NCI-H524 (cell line): ENCODE measurements around the gene ZC3H12C.
A peak's percentile ranks its signal among the peaks of the same experiment; 100 is the strongest.
"Not testable (repeated sequence)": the region's sequence is repeated elsewhere in the genome, so short reads cannot be mapped to it uniquely, and the experiment has no call there.

Experiments used
- DNase-seq, 2 experiments: peaks; one replicate each; lab custom pipeline; 2025; lab: John Stamatoyannopoulos, UW

Gene ZC3H12C

DNA sequence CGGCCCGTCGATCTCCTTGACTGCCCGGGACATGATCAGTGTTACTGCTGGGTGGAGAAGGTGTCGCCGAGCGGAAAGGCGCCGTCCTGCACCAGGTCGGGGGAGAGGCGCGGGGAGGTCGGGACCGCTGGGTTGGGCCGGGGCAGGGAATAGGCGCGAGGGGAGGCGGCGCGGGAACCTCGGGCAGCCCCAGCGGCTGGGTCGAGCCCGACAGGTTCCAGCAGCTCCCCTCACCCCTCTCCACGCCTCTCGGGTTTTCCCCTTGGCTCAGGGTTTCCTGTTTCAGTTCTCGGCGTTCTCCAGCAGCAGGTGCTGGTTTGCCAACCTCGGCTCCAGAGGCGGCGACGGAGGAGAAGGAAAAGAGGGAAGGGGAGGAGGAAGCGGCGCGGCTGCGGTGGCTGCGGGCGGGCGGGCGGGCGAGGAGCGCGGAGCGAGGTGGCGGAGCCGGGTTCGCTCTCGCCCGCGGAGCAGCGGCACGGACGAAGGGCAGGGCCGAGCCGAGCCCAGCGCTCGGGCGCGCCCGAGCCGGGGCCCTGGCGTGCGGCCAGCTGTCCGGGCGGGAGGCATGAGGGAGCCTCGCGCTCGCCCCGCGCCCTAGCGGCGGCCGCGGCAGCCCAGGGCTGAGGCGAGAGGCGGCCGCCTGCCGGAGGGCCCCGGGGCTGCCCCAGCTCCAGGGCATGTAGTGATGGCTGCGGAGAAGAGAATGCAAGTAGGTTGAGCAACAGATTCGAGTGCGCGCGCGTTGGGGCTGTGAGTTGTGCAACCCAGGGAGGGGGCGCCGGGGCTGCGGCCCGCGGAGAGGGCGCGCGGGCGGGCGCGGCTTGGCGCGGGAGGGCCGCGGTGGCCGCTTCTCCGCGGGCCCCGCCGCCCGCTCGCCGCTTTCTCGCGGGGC, at the start of gene ZC3H12C:
ZC3H12C (plus strand) TSS at position 878 of the 892 bp plus-strand sequence. CDS start 20 bp downstream, outside the sequence.
- DNase-seq = peak; percentile 80 to 86

DNA sequence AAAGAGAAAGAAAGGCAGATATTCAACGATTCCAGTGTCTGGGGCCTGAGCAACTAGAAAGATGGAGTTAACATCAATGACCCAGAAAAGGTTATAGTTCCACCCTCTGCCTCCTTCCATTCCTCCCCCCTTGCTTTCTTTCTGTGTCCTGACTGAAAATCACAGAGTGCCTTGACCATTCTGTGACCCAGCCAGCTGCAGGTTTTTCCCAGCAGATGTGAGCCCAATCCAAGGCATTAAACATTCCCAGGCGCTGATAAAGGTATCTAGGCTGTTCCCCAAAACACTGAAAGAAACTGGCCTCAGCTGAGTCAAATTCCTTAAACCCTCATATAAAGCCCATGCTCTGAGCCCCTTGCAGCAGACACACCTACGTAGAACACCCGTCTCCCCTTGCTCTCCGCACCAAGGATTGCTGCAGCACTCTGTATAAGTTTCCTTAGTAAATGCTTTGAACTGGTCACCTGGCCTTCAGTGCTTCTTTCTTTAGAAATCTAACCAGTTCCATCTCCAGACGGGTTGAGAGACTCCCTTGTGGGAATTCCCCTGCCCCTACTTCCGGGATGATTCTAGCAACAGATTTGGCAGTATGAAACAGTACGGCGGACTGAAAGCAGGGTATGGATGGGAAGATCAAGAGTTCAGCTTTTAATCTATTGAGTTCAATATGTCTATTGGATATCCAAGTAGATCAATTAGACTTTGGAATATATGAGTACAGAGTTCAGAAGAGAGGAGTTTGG, 48.8 kb upstream of the ZC3H12C start:
- DNase-seq = no peak

DNA sequence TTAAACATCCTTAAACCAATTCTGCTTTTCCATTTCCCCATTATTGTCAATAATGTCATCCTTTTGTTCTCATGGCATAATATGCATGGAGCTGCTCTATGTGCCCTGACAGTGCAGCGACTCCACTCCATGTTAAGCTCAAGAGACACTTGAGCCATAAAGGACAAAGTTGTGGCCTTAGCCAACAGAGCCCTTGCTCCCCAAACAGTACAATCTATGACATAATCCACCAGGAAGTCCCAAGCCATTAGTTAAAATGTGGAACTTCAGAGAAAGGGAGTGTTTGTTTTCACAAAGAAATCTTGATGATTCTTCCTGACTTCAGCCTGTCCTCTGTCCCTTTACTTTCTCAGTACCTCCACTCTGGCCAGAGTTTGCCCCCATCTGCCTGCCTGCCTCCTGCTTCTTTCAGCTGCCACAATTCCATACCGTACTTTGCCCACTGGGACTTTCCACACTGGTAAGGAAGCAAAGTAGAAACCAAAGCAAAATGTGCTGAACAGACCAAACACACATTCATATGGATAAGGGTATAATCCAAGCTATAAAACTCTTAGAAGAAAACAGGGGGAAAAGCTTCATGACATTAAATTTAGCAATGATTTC, 46.3 kb upstream of the ZC3H12C start:
- DNase-seq = no peak

DNA sequence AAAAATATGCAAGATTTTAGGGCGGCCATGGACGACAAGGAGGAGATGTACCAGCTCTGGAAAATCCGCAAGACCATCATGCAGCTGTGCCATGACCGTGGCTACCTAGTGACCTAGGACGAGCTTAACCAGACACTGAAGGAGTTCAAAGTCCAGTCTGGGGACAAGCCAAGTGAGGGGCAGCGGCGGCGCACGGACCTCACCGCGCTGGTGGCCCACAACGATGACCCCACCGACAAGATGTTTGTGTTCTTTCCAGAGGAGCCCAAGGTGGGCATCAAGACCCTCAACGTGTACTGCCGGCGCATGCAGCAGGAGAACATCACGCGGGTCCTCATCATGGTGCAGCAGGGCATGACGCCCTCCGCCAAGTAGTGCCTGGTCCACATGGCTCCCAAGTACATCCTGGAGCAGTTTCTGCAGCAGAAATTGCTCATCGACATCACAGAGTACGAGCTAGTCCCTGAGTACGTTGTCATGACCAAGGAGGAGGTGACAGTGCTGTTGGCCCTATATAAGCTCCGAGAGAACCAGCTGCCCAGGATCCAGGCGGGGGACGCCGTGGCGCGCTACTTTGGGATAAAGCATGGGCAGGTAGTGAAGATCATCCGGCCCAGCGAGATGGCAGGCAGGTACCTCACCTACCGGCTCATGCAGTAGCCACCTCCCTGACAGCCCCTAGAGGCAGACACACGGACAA, 43.5 kb upstream of the ZC3H12C start:
- no peak for DNase-seq

DNA sequence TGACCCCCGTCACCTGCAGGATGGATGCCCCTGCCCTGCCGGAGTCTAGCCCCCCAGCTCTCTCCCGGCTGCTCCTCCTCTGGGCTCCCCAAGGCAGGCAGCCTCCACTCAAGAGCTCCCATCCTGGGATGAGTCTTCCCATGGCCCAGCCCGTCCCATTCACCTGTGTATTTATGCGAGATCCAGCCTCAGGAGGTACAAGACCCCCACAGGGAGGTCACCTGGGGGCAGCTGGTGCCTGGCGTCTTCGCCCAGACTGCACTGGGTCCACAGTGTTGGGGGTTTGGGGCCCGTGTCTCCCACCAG, 43.0 kb upstream of the ZC3H12C start:
- no peak for DNase-seq

DNA sequence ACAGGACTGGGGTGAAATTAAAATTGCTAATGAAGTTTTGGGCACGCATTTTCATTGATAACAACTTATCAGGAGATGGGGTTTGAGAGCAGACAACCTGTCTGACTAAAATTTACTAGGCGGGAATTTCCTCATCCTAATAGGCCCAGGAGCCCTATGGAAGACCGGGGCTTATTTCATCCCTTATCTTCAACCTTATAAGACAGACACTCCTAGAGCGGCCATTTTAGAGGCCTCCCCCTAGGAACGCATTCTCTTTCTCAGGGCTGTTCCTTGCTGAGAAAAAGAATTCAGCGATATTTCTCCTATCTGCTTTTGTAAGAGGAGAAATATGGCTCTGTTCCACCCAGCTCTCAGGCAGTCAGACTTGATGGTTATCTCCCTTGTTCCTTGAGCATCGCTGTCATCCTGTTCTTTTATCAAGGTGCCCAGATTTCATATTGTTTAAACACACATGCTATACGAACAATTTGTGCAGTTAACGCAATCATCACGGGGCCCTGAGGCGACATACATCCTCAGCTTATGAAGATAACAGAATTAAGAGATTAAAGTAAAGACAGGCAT, 39.3 kb upstream of the ZC3H12C start:
- DNase-seq = no peak

DNA sequence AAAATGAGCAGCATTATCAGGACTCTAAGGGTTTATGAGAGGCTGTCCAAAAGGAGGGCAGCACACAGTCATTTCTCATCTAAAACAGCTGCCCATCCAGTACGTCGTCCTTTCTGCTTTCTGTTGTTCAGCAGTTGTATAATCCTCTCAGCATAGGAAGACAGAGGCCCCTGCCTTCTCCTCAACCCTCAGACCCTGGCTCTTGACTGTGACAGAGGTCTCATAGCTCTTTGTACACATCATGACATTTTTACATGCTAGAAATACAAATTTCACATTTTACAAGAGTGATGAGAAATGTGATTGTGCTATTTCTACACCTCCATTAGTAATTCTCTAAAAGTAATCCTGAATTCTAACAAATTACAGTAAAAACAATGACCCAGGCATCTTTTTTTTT, 36.2 kb upstream of the ZC3H12C start:
- DNase-seq = no peak

DNA sequence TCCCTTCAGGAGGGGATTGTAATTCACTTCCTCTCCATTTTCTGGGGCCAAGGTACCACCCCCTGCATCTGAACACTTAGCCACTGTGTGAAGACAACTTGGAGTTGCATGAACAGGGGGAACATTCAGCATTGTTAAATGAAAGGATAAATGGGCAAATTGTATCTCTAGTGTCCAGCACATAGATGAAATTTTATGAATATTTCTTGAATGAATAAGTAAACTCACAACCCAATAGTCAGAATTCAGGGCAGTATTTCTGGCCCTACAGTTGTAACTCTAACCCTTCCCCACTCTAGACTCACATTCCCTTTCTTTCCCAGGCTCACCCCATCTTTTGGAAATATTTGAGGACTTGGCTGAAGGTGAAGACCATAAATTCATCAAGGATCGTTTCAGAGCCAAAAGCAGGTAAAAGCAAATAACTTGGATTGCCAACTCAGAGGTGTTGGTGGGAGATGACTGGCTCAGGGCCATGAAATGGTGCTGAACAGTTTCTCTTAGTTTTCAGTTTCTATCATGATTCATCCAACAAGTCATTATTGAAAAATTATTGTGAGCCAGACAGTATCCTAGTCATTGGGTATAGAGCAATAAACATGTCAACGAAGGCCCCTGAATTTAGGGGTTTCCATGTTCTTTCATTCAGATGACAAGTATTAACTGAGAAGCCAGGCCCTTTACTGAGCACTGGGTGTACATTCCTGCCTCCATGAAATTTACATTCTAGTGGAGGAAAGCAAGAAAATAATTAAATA, 33.3 kb upstream of the ZC3H12C start:
- no peak for DNase-seq

DNA sequence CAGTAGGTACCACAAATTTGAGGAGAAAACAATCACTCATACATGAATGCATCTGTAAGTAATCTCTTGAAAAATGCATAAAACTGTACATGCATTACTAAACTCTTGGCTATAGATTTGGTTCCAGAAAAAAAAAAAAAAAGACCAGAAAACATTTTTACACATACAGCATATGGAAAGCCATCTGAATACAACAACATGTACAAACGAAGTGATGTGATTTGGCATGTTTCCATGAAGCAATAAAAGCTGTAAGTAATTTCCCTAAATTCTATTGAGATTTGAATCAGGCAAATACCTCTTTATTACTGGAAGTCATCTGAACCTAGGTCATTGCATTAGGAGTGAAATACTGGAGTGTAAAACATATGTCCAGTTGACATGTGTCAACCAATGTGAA, 31.9 kb upstream of the ZC3H12C start:
- DNase-seq = no peak

DNA sequence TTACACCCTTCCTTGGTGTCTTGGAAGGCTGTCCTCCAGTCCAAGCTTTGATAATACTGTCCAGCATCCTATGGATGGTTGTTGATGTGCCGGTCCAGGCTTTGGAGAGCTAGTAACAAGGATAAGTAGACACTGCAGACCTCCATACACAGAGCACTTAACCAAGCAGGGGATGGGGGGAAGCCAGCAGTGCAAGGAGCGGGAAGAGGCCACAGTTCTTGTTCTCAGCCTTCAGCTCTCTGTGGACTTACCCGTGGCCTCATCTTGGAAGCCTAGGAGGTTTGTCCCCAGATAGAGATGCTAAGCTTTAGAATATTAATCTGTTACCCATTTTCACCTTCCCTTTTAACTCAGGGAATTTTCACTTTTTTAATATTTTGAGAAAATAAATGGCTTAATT, 30.9 kb upstream of the ZC3H12C start:
- no peak for DNase-seq

DNA sequence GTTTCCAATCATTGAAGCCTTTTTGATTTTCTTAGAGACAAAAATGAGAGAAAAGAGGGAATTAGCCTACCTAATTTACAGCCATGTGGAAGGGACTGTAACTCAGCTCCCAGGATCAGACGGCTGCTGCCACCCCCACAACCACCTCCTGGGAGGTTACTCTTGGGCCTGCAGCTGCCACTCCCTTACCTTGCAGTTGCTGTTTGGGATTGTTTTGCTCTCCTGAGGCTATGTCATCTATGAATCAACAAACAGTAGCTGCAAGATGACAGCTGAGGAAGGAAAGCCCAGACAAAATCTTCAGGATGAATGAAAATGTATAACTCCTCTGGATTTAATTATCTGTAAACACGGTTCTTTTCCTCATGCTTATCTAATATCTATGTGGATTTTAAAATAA, 28.0 kb upstream of the ZC3H12C start:
- no peak for DNase-seq

DNA sequence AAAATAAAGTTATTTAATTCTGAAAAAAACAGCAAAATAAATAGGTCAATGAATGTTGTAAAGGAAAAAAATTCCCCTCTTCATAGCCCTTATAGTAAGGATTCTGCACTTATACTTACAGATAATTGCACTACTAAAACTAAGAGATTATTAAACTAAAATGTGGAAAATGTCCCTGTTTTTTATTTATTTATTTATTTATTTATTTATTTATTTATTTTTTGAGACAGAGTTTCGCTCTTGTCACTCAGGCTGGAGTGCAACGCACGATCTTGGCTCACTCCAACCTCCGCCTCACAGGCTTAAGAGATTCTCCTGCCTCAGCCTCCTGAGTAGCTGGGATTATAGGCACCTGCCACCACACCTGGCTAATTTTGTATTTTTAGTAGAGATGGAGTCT, 25.2 kb upstream of the ZC3H12C start:
- DNase-seq = not testable (repeated sequence)

DNA sequence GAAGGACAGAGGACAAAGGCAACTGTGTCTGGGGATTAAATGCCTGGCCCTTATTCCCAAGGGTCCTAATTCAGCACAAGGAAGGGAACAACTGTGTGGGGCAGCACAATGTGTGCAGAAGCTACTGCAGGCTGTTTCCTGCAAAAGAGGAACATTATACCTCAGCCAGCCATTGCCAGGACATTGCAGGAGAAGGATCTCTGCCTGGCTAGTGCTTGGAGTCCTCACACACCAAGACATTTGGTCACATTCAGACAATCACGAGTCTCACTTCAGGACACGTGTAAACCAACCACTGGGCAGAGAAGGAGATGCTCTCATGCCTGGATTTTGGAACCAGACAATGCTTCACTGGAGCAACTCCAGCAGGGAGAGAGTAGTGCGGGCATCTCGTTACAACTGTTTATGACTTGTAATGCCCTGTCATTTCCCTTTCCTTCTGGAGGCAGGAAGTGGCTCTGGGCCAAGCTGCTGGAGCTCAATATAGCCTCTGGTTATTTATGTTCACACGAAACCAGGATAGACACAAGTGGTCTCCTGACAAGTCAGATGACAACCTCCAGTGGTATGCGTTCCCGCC, 23.9 kb upstream of the ZC3H12C start:
- DNase-seq = no peak

DNA sequence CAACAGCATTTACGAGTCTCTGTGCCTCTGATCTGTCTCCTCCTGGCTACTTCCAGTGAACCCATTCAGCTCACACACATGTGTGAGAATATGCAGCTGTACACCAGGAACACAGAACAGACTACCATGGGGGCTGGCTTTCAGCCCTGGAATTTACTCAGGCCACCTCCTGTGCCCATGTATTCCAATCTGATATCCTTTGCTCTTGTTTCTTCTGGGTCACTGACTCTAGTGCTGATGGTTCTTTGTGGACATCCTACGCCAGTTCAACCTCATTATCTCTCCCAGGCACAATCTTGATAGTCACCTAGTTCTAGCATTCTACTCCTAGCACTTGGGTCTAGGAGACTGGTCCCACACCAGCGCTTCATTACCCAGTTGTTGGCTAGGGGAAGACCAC, 23.0 kb upstream of the ZC3H12C start:
- no peak for DNase-seq

DNA sequence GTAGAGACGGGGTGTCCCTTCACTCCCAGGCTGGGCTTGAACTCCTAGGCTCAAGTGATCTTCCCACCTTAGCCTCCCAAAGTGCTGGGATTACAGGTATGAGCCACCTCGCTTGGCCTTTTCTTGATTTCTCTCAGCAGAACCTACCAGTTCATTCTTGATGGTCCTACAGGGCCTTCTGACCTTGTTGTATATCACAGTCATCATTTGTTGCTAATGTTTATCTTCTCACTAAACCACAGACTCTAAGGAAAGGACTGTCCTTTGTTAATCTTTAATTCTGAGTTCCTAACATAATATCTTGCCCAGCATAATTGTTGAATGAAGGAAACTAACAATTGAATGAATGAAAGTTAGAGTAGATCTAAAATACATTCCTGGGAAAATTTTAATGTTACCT, 22.0 kb upstream of the ZC3H12C start:
- DNase-seq = no peak

DNA sequence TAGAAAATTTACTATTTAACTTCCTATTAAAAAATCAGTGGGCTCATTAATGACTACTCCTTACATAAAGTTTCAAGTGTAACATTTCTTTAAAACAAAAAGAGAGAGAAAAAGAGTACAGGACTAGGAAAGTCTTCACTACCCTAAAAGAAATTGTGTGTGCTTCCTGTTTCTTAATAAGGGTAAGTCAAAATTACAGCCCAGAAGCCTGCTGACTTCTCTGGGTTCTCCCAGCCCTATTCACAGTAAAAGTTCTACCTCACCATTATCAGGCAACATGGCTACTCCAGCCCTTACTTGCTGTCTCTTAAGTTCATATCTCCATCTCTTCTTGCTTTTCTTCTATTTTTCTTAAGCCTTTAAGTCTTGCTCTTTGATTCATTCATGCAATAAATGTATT, 20.3 kb upstream of the ZC3H12C start:
- DNase-seq = no peak

DNA sequence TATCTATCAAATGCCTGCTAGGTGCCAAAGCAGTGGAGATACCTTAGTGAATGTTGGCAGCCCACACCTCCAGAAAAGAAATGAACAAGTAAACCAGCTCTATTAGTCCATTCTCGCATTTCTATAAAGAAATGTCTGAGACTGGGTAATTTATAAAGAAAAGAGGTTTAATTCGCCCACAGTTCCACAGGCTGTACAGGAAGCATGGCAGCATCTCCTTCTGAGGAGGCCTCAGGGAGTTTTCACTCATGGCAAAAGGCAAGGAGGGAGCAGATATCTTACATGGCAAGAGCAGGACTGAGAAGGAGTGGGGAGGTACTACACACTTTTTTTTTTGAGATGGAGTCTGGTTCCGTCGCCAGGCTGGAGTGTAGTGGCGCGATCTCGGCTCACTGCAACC, 18.7 kb upstream of the ZC3H12C start:
- no peak for DNase-seq

DNA sequence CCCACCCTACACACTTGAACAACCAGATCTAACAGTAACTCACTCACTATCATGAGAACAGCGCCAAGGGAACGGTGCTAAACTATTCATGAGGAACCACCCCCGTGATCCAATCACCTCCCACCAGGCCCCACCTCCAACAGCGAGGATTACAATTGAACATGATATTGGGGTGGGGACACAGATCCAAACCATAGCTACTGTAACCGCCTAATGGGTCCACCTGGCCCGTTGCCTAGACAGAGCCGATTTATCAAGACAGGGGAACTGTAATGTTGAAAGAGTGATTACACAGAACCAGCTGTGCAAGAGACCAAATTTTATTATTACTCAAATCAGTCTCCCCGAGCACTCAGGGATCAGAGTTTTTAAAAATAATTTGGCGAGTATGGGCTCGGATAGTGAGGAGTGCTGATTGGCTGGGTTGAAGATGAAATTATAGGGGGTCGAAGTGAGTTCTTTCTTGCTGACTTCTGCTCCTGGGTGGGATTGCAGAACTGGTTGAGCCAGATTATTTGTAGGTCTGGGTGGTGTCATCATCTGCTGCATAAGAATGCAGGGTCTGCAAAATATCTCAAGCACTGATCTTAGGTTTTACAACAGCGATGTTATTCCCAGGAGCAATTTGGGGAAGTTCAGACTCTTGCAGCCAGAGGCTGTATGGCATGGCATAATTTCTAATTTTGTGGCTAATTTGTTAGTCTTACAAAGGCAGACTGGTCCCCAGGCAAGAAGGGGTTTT, 17.9 kb upstream of the ZC3H12C start:
- no peak for DNase-seq

DNA sequence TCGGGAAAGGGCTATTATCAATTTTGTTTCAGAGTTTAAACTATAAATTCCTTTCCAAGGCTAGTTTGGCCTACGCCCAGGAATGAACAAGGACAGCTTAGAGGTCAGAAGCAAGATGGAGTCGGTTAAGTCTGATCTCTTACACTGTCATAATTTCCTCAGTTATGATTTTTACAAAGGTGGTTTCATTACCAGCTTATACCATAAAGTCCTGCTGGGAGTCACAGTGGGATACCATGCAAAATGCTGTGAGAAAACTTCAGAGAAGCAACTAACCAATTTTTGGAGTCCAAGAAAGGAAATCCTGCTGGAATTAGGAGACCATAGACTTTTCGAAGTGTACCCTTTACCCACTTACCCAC, 17.4 kb upstream of the ZC3H12C start:
- no peak for DNase-seq

DNA sequence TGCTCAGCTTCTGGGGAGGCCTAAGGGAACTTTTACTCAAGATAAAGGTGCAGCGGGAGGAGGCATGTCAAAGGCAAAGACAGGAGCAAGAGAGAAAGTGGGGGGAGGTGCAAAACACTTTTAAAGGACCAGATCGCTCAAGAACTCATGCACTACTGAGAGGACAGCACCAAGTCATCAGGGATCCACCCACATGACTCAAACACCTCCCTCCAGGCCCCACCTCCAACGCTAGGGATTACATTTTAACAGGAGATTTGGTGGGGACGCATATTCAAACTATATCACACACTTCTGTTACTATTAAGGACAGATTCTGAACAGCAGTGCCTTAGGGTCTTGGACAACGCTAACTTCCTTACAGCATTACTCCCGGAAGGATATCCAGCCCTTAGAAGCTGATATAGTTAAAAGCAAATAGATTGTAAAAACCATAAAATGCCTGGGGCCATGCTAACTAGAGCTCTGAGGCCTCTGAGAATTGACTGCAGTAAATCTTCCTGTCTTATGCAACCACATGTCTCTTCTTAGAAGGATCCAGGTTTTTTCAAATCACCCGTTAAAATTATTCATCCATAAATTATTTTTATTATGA, 16.7 kb upstream of the ZC3H12C start:
- no peak for DNase-seq
